SU-DHL-6 (cell line): Measurements from ENCODE around the gene GRAMD2B.

Experiments used
- EZH2phosphoT487 ChIP-seq: fragments of 200-600 bp; sonication (generic), shearing (Covaris generic); conservative IDR thresholded peaks from 2 replicates; pipeline ENCODE4 v1.6.1; 2018; ENCODE audit warnings: mild to moderate bottlenecking, antibody characterized with exemption, low read length, moderate library complexity, mixed read lengths
- TF ChIP-seq, protein P1 (sequence below): fragments of 200-600 bp; sonication (generic); IDR thresholded peaks from one replicate; pipeline ENCODE4 v1.5.1; 2017; ENCODE audit warnings: antibody characterized with exemption, mild to moderate bottlenecking, low read length, moderate library complexity; ENCODE audit not compliant: insufficient read depth, poor library complexity, severe bottlenecking

DNA sequence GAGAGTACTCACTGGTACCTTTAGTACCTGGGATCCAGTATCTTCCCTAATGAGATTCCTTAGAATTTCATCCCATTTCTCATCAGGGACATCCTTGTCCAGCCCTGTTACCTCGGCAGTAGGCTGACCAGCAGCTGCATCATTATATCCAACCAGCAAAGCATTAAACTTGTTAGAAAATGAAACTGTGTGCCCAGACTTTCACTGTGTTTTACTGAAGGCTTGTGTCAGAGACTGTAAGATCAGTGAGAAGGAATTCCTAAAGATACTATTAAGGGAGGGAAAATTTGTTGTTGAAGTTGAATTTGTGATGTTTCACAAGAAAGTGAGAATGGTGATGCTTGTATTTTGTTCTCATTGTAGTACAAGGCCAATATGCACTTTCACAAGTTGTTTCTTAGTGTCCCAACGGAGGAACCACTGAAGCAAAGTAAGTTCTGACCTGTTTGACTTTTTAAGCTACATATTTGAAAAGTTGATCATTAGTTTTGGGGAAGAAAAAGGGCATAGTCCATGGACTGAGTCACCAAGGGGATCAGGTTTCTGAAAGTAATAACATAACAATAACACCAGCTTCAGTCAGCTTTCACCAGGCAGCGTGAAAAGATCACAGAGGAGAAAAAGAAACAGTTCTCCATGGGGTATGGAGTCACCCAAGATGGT is 48.8 kb downstream of the GRAMD2B start:
- TF ChIP-seq, protein P1, sequence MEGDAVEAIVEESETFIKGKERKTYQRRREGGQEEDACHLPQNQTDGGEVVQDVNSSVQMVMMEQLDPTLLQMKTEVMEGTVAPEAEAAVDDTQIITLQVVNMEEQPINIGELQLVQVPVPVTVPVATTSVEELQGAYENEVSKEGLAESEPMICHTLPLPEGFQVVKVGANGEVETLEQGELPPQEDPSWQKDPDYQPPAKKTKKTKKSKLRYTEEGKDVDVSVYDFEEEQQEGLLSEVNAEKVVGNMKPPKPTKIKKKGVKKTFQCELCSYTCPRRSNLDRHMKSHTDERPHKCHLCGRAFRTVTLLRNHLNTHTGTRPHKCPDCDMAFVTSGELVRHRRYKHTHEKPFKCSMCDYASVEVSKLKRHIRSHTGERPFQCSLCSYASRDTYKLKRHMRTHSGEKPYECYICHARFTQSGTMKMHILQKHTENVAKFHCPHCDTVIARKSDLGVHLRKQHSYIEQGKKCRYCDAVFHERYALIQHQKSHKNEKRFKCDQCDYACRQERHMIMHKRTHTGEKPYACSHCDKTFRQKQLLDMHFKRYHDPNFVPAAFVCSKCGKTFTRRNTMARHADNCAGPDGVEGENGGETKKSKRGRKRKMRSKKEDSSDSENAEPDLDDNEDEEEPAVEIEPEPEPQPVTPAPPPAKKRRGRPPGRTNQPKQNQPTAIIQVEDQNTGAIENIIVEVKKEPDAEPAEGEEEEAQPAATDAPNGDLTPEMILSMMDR: no peak
- TF ChIP-seq EZH2phosphoT487: no peak
